ENCODE results near the gene INPP5A.
"Not testable (repeated sequence)": the region's sequence is repeated elsewhere in the genome, so short reads cannot be mapped to it uniquely, and the experiment has no call there.

Gene INPP5A

DNA sequence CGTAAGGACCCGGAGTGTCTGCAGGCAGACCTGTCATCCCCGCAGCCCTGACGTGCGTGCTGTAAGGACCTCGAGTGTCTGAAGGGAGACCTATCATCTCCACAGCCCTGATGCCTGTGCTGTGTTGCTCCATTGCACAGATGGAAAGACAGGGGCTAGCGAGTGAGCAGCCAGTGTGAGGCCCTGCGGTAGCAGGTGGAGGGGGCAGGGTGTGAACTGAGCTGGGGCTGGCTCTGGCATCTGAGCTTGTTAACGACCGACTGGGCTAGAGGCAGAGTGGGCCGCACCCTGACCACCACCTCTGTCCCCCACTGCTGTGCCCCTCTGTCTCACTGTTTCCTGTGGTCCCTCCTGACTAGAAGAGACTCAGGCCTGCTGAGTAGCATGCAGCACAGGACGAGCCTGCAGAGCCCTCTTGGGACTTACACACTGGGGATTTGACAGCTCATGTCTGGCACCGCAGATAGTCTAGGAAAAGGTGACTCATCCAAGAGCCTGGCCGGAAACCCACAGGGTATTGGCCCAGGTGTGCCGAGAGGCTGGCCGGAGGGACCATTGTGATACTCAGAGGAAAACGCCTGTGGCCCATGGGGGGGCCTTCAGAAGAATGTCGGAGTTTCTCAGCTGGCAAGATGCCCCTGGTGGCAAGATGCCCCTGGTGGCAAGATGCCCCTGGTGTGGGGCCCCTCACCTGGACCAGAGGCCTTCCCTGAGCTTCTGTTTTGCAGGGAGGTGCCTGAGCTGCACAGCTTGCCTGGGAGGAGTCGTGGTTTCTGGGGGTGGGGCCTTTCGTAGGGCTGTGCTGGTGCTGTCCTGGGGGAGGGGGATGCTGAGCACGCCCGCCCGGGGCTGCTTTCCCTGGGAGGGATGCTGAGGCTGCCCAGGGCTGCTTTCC is 34.3 kb downstream of the INPP5A start:
- TF ChIP-seq POLR2A (IDR thresholded peaks at IDR 0.05; ENCODE audit: low read depth, low read length): no peak
- DNase-seq (ENCODE audit: insufficient read length, low spot score): peak; percentile 72
- FAIRE-seq: peak; percentile 68

DNA sequence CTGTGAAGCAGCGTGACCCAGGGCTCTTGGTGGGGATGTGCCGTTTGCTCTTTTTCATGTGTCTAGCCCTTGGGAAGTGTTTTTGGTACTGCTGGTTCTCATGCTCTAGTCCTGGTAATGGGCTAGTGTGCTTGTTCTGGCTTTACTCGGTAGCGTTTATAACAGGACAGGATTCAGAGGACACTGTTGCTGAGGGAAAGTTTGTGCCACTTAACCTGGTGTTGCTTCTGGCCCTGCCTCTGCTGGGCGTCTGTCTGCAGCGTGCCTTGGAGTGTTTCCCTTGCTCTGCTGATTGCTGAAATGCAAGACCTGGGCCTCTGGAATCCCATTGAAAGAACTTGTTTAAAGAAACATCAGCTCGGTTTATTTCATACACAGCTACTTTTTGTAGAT is 35.0 kb downstream of the INPP5A start:
- FAIRE-seq: no peak
- TF ChIP-seq POLR2A (IDR thresholded peaks at IDR 0.05; ENCODE audit: low read depth, low read length): no peak
- no peak for DNase-seq (ENCODE audit: insufficient read length, low spot score)

DNA sequence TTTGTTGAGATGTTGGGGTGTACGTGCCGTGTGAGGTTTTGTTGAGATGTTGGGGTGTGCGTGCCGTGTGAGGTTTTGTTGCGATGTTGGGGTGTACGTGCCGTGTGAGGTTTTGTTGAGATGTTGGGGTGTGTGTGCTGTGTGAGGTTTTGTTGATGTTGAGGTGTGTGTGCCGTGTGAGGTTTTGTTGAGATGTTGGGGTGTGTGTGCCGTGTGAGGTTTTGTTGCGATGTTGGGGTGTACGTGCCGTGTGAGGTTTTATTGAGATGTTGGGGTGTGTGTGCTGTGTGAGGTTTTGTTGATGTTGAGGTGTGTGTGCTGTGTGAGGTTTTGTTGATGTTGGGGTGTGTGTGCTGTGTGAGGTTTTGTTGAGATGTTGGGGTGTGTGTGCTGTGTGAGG is 35.4 kb downstream of the INPP5A start:
- FAIRE-seq; DNase-seq (ENCODE audit: insufficient read length, low spot score): not testable (repeated sequence)

DNA sequence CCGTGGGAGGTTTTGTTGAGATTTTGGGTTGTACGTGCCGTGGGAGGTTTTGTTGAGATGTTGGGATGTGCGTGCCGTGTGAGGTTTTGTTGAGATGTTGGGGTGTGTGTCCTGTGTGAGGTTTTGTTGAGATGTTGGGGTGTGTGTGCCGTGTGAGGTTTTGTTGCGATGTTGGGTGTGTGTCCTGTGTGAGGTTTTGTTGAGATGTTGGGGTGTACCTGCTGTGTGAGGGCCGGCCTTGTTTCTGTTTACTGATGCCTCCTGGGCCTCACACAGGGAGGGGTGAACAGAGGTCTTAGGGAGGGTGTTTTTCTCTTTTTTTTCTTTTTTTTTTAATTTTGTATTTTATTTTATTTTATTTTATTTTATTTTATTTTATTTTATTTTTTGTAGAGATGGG is 36.7 kb downstream of the INPP5A start:
- no peak for FAIRE-seq
- no peak for TF ChIP-seq POLR2A (IDR thresholded peaks at IDR 0.05; ENCODE audit: low read depth, low read length)
- DNase-seq (ENCODE audit: insufficient read length, low spot score): no peak

DNA sequence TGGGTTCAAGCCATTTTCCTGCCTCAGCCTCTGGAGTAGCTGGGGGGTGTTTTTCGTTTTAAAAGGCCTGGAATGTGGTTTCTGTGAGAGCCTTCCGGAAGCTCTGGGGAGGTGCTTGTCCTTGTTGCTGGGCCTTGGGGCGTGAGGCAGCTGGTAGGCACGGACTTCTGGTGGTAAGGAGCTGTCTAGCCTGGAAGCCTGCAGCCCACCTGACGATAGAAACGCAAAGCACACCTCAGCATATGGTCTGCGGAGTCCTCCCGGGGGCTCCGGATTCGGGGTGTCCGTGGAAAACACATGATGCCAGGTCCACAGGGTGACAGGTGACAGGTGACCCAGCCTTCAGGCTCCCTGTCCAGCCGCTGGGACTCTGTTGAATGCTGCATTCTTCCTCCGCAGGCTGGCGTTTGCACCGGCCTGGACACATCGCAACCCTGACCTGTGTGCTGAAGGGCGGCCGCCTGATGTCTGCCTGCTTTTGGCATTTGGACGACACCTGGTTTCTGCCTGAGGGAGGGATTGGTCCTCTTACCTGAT is 37.3 kb downstream of the INPP5A start:
- DNase-seq (ENCODE audit: insufficient read length, low spot score) (no peak), FAIRE-seq (no peak)
- no peak for TF ChIP-seq POLR2A (IDR thresholded peaks at IDR 0.05; ENCODE audit: low read depth, low read length)

DNA sequence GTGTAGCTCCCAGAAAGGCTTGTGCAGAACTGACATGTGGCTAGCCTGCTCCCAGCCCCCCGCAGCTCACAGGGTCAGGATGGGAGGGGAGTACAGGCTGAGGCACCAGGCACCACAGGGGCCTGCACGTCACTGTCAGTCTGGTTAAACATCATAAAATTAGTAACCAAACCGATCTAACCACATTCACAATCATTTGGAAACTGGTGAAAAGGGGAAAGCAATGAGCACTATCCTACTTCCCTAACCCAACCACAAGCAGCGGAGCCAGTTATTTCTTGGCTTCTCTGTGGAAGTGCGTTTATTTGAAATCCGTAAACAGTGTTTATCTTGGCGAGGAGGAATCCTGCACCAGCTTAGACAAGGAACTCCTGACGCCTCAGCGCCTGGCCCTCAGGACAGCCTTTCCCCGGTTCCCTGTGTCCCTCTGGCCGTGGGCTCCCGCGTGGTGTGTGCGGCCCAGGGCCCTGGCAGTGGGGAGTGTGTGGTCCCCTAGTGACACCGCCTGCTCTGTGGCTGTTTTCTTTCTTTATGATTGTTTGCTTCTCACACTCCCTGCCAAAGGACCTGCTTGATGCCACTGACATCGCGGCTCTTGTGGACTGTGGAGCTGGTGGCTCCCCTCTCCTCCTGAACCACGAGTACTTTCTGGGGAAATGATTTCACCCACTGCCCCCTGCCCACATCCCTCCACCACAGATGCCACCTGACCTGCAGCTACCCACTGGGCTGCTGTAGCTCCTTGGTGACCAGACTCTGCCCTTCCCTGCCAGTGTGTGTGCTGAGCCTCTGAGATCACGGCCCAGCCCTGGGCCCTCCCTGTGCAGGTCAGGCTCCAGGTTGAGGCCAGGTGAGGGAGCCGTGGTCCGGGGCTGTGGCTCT is 38.0 kb downstream of the INPP5A start:
- DNase-seq (ENCODE audit: insufficient read length, low spot score) (peak; percentile 42), FAIRE-seq (peak; percentile 65)

DNA sequence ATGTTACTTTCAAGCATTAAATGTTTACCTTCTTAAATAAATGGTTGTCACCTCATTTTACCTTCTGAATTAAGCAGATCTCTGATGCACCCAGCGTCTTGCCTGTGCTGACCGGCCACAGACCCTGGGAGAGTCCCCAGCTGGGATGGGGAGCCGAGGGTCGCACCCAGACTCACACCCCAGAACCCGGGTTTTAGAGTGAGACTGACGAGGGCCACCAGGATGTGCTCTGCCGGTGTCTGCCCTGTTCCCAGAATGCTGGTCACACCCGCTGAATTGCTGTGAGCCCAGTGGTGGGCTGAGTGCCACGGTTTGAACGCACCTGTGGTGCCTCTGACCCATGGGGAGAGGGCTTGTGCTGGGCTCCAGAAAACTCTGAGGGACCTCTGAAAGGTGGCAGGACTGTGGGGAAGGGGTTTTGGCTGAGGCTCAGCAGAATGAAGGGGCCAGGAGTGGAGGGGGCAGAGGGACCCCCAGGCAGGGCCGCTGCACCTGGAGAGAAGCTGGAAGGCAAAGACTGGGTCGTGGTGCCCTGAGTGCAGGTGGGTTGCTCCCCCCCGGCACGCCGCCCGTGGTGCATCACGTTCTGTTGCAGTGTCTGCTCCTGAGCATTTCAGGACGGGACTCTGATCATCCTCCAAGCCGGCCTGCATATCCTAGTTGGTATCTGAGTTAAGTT is 39.2 kb downstream of the INPP5A start:
- DNase-seq (ENCODE audit: insufficient read length, low spot score) (no peak), FAIRE-seq (no peak)
- TF ChIP-seq POLR2A (IDR thresholded peaks at IDR 0.05; ENCODE audit: low read depth, low read length): no peak

More for the DNA sequence above, 38.0 kb downstream of the INPP5A start:
- no peak for TF ChIP-seq POLR2A (IDR thresholded peaks at IDR 0.05; ENCODE audit: low read depth, low read length)

DNA sequence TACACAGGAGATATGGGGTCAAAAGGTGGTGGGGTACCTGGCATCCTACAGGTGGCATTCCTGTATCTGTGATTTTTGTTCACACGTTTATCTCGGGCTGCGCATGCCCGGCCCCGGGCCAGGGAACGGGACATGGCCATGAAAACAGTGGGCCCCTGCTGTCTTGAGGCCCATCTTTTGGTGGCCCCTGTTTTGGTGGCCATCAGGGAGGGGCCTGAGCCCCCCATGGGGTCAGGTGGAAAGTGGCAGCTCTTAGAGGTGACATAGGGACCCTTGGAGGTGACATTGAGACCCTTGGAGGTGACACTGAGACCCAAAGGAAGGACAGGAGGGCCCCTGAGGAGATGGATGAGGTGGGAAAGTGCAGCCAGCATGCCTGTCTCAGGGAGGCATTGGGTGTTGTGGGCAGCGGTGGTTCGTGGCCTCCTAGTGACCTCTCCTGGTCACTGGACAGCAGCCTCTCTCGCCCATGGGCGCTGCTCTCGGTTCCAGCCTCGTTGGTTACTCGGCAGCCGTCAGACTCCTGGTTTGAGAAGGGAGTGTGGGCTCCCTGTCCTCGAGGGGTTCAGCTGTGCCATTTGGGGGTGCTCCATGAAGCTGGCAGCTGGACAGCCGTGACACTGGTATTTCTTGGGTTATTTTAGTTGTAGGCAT is 39.9 kb downstream of the INPP5A start:
- no peak for TF ChIP-seq POLR2A (IDR thresholded peaks at IDR 0.05; ENCODE audit: low read depth, low read length)
- FAIRE-seq (no peak), DNase-seq (ENCODE audit: insufficient read length, low spot score) (no peak)

DNA sequence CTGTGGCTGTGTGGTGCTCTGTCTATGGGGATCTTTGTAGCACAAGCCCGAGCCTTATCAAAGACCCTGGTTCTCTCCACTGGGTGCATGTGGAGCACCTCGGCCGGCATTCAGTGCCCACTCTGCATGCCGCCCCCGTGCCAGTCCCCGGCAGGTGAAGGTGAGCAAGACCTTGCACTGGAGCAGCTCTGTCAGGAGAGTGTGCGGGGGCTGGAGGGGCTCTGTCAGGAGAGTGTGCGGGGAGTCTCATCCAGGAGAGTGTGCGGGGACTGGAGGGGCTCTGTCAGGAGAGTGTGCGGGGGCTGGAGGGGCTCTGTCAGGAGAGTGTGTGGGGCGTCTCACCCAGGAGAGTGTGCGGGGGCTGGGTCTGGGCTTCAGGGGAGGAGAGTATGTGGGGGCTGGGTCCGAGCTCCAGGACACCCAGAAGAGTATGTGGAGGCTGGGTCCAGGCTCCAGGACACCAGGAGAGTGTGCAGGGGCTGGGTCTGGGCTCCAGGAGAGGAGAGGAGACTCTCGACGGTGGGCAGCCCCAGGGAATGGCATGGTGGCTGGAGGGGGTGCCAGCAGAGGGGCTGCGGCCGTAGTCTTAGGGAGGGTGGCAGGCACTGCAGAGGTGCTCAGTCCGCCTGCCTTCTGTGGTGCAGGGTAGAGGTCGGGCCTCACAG is 40.8 kb downstream of the INPP5A start:
- DNase-seq (ENCODE audit: insufficient read length, low spot score) (no peak), FAIRE-seq (no peak)
- TF ChIP-seq POLR2A (IDR thresholded peaks at IDR 0.05; ENCODE audit: low read depth, low read length): no peak

DNA sequence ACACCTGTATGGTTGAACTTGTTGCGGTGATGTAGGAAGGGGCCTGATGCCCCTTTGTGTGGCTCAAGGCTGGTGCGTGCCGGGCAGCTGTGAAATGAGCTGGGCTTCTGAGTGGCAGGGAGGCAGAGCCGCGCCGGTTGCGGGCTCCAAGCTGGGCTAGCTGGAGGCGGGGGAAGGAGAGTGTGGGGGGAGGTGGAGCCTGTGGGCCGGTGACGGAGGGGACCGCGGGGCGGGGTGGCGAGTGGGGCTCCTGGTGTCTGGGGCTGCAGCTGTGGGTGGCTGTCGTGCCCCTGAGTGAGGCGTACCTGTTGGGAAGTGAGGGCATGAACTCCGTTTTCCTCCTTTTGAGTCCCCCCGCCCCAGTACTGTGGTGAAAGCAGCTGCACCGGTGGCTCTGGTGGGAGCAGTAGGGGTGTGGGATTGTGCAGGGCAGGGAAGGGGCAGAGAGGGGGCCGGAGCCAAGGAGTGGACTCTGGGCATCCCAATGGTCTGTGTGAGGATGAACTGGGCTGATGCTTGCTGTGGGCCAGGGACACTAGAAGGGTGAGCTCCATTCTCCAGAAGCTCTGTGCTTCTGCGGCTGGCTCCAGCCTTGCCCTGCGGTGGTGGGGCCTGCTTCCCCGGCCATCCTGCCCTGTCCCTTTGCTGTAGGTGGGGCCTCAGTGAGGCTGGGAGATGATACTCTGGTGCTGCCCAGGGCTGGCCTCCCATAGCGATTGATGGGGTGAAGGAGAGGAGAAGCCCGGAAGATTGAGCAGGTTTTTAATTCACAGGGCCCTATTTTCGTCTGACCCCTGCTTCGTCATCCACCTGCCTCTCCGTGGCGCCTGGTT is 41.7 kb downstream of the INPP5A start:
- no peak for TF ChIP-seq POLR2A (IDR thresholded peaks at IDR 0.05; ENCODE audit: low read depth, low read length)
- no peak for FAIRE-seq
- no peak for DNase-seq (ENCODE audit: insufficient read length, low spot score)

DNA sequence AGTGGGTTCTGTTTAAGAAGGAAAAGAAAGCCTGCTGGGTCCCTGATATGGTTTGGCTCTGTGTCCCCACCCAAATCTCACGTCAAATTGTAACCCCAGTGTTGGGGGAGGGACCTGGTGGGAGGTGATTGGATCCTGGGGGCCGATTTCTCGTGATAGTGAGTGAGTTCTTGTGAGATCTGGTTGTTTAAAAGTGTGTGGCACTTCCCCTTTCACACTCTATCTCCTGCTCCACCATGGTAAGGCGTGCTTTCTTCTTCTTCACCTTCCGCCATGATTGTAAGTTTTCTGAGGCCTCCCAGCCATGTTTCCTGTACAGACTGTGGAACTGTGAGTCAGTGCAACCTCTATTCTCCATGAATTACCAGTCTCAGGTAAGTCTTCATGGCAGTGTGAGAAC is 42.6 kb downstream of the INPP5A start:
- DNase-seq (ENCODE audit: insufficient read length, low spot score) (no peak), FAIRE-seq (no peak)
- TF ChIP-seq POLR2A (IDR thresholded peaks at IDR 0.05; ENCODE audit: low read depth, low read length): no peak

DNA sequence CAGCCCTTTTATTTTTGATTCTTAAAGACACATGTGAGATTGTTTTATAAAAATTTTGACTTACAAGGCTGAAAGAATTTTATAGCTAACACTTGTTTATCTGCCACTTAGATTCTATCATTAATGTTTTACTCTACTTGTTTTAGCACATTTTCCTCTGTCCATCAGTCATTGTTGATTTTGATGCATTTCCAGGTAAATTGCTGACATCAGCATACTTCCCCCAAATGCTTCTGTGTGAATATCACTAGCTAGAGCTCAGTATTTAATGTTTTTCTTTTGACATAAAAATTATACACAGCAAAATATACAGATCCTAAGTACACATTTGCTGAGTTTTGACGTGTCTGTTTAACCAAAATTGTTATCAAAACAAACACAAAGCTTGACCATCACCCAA is 43.0 kb downstream of the INPP5A start:
- TF ChIP-seq POLR2A (IDR thresholded peaks at IDR 0.05; ENCODE audit: low read depth, low read length): no peak
- no peak for FAIRE-seq
- no peak for DNase-seq (ENCODE audit: insufficient read length, low spot score)

Measured in H54 (cell line).